H9 (cell line): Measurements from ENCODE around the gene SCN5A. TPM values are rescaled to one million over a fixed set of nuclear protein-coding genes. Genes with fewer than 3 reads are reported as not detected.

Source experiments
- DNase-seq: peaks from one replicate; pipeline ENCODE4 v3.0.0-alpha.2; 2017
- H2AFZ ChIP-seq: one replicate; pipeline ENCODE4 v1.6.1; 2013; ENCODE audit warnings: mild to moderate bottlenecking, low read length, control low read depth, moderate library complexity
- H2AK5ac ChIP-seq: 2 replicates; pipeline ENCODE4 v1.6.1; 2013; ENCODE audit warnings: low read length, control low read depth, mixed read lengths; ENCODE audit not compliant: insufficient read length
- H2BK120ac ChIP-seq: one replicate; pipeline ENCODE4 v1.6.1; 2013; ENCODE audit warnings: low read depth, mild to moderate bottlenecking, low read length, control low read depth, inconsistent platforms; ENCODE audit not compliant: poor library complexity, severe bottlenecking
- H2BK12ac ChIP-seq: 2 replicates; pipeline ENCODE4 v1.6.1; 2013; ENCODE audit warnings: low read length, control low read depth, mixed read lengths, low read depth; ENCODE audit not compliant: insufficient read length
- H2BK15ac ChIP-seq: 2 replicates; pipeline ENCODE4 v1.6.1; 2013; ENCODE audit warnings: low read depth, low read length, control low read depth
- H2BK20ac ChIP-seq: one replicate; pipeline ENCODE4 v1.6.1; 2013; ENCODE audit warnings: low read depth, mild to moderate bottlenecking, low read length, control low read depth, inconsistent platforms; ENCODE audit not compliant: poor library complexity, severe bottlenecking
- H2BK5ac ChIP-seq: 2 replicates; pipeline ENCODE4 v1.6.1; 2013; ENCODE audit warnings: low read length, control low read depth, mixed read lengths; ENCODE audit not compliant: insufficient read length
- H3K14ac ChIP-seq: 2 replicates; pipeline ENCODE4 v1.6.1; 2013; ENCODE audit warnings: low read length, control low read depth; ENCODE audit not compliant: insufficient read depth
- H3K18ac ChIP-seq: 2 replicates; pipeline ENCODE4 v1.6.1; 2013; ENCODE audit warnings: low read depth, mild to moderate bottlenecking, mixed read lengths, low read length, control low read depth; ENCODE audit not compliant: insufficient read length
- H3K23ac ChIP-seq: 2 replicates; pipeline ENCODE4 v1.6.1; 2013; ENCODE audit warnings: low read length, control low read depth, mixed read lengths, low read depth; ENCODE audit not compliant: insufficient read length
- H3K23me2 ChIP-seq: 2 replicates; pipeline ENCODE4 v1.6.1; 2013; ENCODE audit warnings: low read depth, mild to moderate bottlenecking, mixed read lengths, low read length, control low read depth; ENCODE audit not compliant: insufficient read length, poor library complexity, severe bottlenecking
- H3K27ac ChIP-seq: 2 replicates; pipeline ENCODE4 v1.5.1; 2013; ENCODE audit warnings: low read length, control low read depth, mixed read lengths, low read depth; ENCODE audit not compliant: insufficient read length
- H3K27me3 ChIP-seq: 2 replicates; pipeline ENCODE4 v1.6.1; 2013; ENCODE audit warnings: low read length, control low read depth, inconsistent platforms; ENCODE audit not compliant: insufficient read depth
- H3K4ac ChIP-seq: 2 replicates; pipeline ENCODE4 v1.6.1; 2013; ENCODE audit warnings: low read depth, mild to moderate bottlenecking, control low read depth, inconsistent platforms, low read length, moderate library complexity
- H3K4me1 ChIP-seq: 2 replicates; pipeline ENCODE4 v1.6.1; 2013; ENCODE audit warnings: low read length, control low read depth, inconsistent platforms; ENCODE audit not compliant: insufficient read depth
- H3K4me2 ChIP-seq: 2 replicates; pipeline ENCODE4 v1.6.1; 2013; ENCODE audit warnings: low read length, control low read depth, mixed read lengths; ENCODE audit not compliant: insufficient read length, insufficient read depth
- H3K56ac ChIP-seq: 2 replicates; pipeline ENCODE4 v1.6.1; 2013; ENCODE audit warnings: low read depth, mild to moderate bottlenecking, mixed read lengths, low read length, control low read depth; ENCODE audit not compliant: insufficient read length
- H3K79me1 ChIP-seq: 2 replicates; pipeline ENCODE4 v1.6.1; 2013; ENCODE audit warnings: low read depth, mild to moderate bottlenecking, moderate library complexity, low read length, control low read depth, inconsistent platforms; ENCODE audit not compliant: insufficient read depth, poor library complexity, severe bottlenecking
- H3K79me2 ChIP-seq: 2 replicates; pipeline ENCODE4 v1.6.1; 2013; ENCODE audit warnings: low read length, control low read depth, inconsistent platforms; ENCODE audit not compliant: insufficient read depth
- H3K9ac ChIP-seq: 2 replicates; pipeline ENCODE4 v1.6.1; 2013; ENCODE audit warnings: low read length, control low read depth, mixed read lengths; ENCODE audit not compliant: insufficient read length; ENCODE audit errors: extremely low read depth
- H3K9me3 ChIP-seq: one replicate; pipeline ENCODE4 v1.6.1; 2013; ENCODE audit warnings: low read depth, low read length, inconsistent platforms; ENCODE audit not compliant: control insufficient read depth
- H3T11ph ChIP-seq: one replicate; pipeline ENCODE4 v1.6.1; 2013; ENCODE audit warnings: mild to moderate bottlenecking, low read length, control low read depth, inconsistent platforms
- H4K20me1 ChIP-seq: one replicate; pipeline ENCODE4 v1.6.1; 2013; ENCODE audit not compliant: control insufficient read depth, insufficient read length, insufficient read depth
- H4K5ac ChIP-seq: 2 replicates; pipeline ENCODE4 v1.6.1; 2013; ENCODE audit warnings: low read depth, mild to moderate bottlenecking, mixed read lengths, low read length, control low read depth; ENCODE audit not compliant: insufficient read length
- H4K8ac ChIP-seq: replicated peaks from 2 replicates; pipeline ENCODE4 v1.6.1; 2013; ENCODE audit warnings: low read length, control low read depth, mixed read lengths, low read depth; ENCODE audit not compliant: insufficient read length
- H4K91ac ChIP-seq: 2 replicates; pipeline ENCODE4 v1.6.1; 2013; ENCODE audit warnings: low read depth, mild to moderate bottlenecking, moderate library complexity, mixed read lengths, low read length, control low read depth; ENCODE audit not compliant: insufficient read length
- H3K27ac Mint-ChIP-seq, 3 experiments: 2 replicates in 2 of 3; 3 replicates in 1 of 3; pipeline ENCODE4 v1.8.0; 2020 to 2021; ENCODE audit warnings: mixed read lengths in 3 of 3, mild to moderate bottlenecking in 1 of 3, moderate library complexity in 1 of 3
- H3K27me3 Mint-ChIP-seq: 2 replicates; pipeline ENCODE4 v1.8.0; 2021; ENCODE audit warnings: low read depth, mild to moderate bottlenecking, moderate library complexity, mixed read lengths
- H3K36me3 Mint-ChIP-seq, 3 experiments: 2 replicates in 2 of 3; 3 replicates in 1 of 3; pipeline ENCODE4 v1.8.0; 2020 to 2021; ENCODE audit warnings: low read depth in 3 of 3, mixed read lengths in 3 of 3; ENCODE audit not compliant: insufficient read depth in 1 of 3
- H3K4me1 Mint-ChIP-seq, 2 experiments: 2 replicates each; pipeline ENCODE4 v1.8.0; 2020; ENCODE audit warnings: mixed read lengths in 2 of 2
- H3K4me3 Mint-ChIP-seq, 2 experiments: 2 replicates in 1 of 2; 3 replicates in 1 of 2; pipeline ENCODE4 v1.8.0; 2020 to 2021; ENCODE audit warnings: mild to moderate bottlenecking in 2 of 2, mixed read lengths in 2 of 2, moderate library complexity in 1 of 2
- H3K9me3 Mint-ChIP-seq, 2 experiments: 2 replicates in 1 of 2; 3 replicates in 1 of 2; pipeline ENCODE4 v1.8.0; 2020; ENCODE audit warnings: mild to moderate bottlenecking in 2 of 2, mixed read lengths in 2 of 2, moderate library complexity in 1 of 2
- CTCF ChIP-seq: fragments of 200-600 bp; sonication (generic); conservative IDR thresholded peaks from 3 replicates; pipeline ENCODE4 v1.8.0; 2021; ENCODE audit warnings: antibody characterized with exemption, mild to moderate bottlenecking
- WGBS: extraction: QIAGEN DNeasy Blood & Tissue Kit; methylation state at CpG from one replicate; pipeline ENCODE4 v1.1.7; 2013; ENCODE audit warnings: missing lambda C conversion rate, low lambda C conversion rate, mixed read lengths; ENCODE audit not compliant: insufficient read length; ENCODE audit errors: extremely low coverage; 5-methylcytosine and 5-hydroxymethylcytosine counted together
- total RNA-seq: library from RNA; stranded (reverse); gene quantifications from 2 replicates; pipeline ENCODE4 v1.2.1, GENCODE V29; 2021

The SCN5A gene
- total RNA-seq, 1 experiment from 2014 or later: 6.5 TPM

DNA sequence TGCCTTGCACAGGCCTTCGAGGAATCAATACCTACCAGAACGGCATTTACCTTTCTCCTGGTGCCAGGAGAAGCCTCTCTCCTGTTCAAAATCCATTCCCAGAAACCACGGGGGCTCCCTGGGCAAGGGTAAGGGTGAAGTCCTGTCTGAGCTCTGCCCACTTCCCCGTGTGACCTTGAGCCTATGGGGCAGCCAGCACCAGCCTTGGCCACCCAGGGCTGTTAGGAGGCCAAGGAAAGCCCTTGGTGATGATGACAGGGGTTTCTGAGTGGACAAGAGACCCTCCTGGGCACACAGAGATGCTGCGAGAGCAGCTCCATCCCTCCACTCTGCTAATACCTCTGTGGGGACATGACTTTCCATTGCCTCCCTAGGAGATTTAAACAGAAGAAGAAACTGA lies 5.9 kb downstream of the SCN5A start:
- Histone ChIP-seq H3K79me1 (no peaks in the 10 kb centered on the region), H4K8ac (no peak overlapping the region), H3K27me3 (peaks cover 9% of the 10 kb centered on the region; the same call in 1 of the 2 replicates), H3K56ac (no peak overlapping the region), H2BK15ac (no peak overlapping the region), H3K4ac (no peak overlapping the region), H4K91ac (no peak overlapping the region), H3K9me3 (no peaks in the 10 kb centered on the region), H3K23ac (no peak overlapping the region), H3K18ac (no peak overlapping the region), H3K4me1 (0 out of 2 replicates have a peak, but pooled peaks cover 4% of the 10 kb centered on the region), H2AK5ac (no peak overlapping the region), H2BK12ac (no peak overlapping the region), H3T11ph (no peak overlapping the region), H3K4me2 (no peak overlapping the region), H4K20me1 (peaks cover 3% of the 10 kb centered on the region), H2BK5ac (no peak overlapping the region), H3K27ac (no peak overlapping the region), H4K5ac (no peak overlapping the region), H2BK20ac (no peak overlapping the region), H3K14ac (no peak overlapping the region), H3K79me2 (no peaks in the 10 kb centered on the region), H2AFZ (no peak overlapping the region), H3K23me2 (peaks cover under 1% of the 10 kb centered on the region), H3K9ac (no peak overlapping the region), H2BK120ac (no peak overlapping the region)
- Mint-ChIP-seq H3K4me1 (peaks cover 24 to 38% of the 10 kb centered on the region in 2 experiments), H3K36me3 (no peaks in the 10 kb centered on the region; a peak in 1 of 7 replicates), H3K9me3 (no peaks in the 10 kb centered on the region), H3K27me3 (peaks cover 33% of the 10 kb centered on the region), H3K4me3 (no peak overlapping the region), H3K27ac (no peak overlapping the region)
- TF ChIP-seq CTCF: no peak
- DNase-seq: no peak
- no CpG with 5 or more reads among the region's 5 CpGs for WGBS
